Testis (tissue), 2 donors: Measurements from ENCODE around the gene LANCL2.

ENCODE experiments used
- POLR2A ChIP-seq: fragments of 450-650 bp; IDR thresholded peaks from one replicate; pipeline ENCODE4 v1.6.1; 2017; ENCODE audit warnings: antibody characterized with exemption, mild to moderate bottlenecking, moderate library complexity
- TF ChIP-seq, protein P1 (sequence below), 3 experiments: fragments of 450-650 bp in 2 of 3; fragments of 200-600 bp in 1 of 3; sonication (generic) in 1 of 3; IDR thresholded peaks; one replicate each; pipeline ENCODE4 v1.5.1; 2016 to 2019; ENCODE audit warnings: antibody characterized with exemption in 3 of 3, mild to moderate bottlenecking in 2 of 3, moderate library complexity in 1 of 3

DNA sequence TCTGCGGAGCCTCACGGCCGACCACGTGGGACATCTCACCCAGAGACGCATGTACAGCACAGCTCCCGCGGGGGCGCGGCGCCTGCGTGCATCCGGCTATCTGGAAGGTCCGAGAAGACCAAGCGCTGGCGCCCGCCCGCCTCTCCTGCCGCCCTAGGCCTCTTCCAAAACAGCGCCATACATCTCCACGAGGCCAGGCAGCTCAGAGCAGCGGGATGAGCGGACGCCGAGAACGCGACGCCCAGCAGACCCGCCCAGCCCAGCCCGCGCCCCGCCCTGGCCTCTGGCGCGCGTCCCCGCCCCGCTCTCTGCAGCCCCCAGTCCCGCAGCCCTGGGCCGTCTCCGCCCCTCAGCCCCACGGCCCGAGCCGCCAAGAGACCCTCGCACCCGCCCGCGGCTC, 20.3 kb upstream of the LANCL2 start:
- no peak for TF ChIP-seq POLR2A
- TF ChIP-seq, protein P1, sequence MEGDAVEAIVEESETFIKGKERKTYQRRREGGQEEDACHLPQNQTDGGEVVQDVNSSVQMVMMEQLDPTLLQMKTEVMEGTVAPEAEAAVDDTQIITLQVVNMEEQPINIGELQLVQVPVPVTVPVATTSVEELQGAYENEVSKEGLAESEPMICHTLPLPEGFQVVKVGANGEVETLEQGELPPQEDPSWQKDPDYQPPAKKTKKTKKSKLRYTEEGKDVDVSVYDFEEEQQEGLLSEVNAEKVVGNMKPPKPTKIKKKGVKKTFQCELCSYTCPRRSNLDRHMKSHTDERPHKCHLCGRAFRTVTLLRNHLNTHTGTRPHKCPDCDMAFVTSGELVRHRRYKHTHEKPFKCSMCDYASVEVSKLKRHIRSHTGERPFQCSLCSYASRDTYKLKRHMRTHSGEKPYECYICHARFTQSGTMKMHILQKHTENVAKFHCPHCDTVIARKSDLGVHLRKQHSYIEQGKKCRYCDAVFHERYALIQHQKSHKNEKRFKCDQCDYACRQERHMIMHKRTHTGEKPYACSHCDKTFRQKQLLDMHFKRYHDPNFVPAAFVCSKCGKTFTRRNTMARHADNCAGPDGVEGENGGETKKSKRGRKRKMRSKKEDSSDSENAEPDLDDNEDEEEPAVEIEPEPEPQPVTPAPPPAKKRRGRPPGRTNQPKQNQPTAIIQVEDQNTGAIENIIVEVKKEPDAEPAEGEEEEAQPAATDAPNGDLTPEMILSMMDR (IDR thresholded peaks at IDR 0.05) = no peak
